Spleen (tissue), 11 donors: ENCODE data around the gene PGP. TPM values are rescaled to one million over a fixed set of nuclear protein-coding genes. Genes with fewer than 3 reads are reported as not detected.

Experiments used
- DNase-seq: peaks from one replicate; pipeline ENCODE4 v3.0.0-alpha.2; 2020
- H3K27ac ChIP-seq, 8 donors: fragments of 200-600 bp; sonication (generic) in 7 of 8; 1 replicate in 4 of 8; 2 replicates in 4 of 8; pipeline versions ENCODE4 v1.5.0 to v1.8.0; 2016 to 2021; ENCODE audit warnings: inconsistent platforms in 4 of 8, mild to moderate bottlenecking in 4 of 8, moderate library complexity in 1 of 8
- H3K27me3 ChIP-seq, 7 donors: fragments of 200-600 bp; sonication (generic) in 6 of 7; replicated peaks in 1 of 7; 1 replicate in 4 of 7; 2 replicates in 3 of 7; pipeline versions ENCODE4 v1.5.0 to v1.8.0; 2016 to 2021; ENCODE audit warnings: inconsistent platforms in 3 of 7, mild to moderate bottlenecking in 1 of 7
- H3K36me3 ChIP-seq, 6 donors: fragments of 200-600 bp; sonication (generic) in 5 of 6; 1 replicate in 4 of 6; 2 replicates in 2 of 6; pipeline versions ENCODE4 v1.5.0 to v1.8.0; 2016 to 2021; ENCODE audit warnings: inconsistent platforms in 2 of 6
- H3K4me1 ChIP-seq, 6 donors: fragments of 200-600 bp; sonication (generic) in 5 of 6; 1 replicate in 3 of 6; 2 replicates in 3 of 6; pipeline versions ENCODE4 v1.5.0 to v1.8.0; 2016 to 2021; ENCODE audit warnings: inconsistent platforms in 3 of 6
- H3K4me3 ChIP-seq, 8 donors: fragments of 200-600 bp; sonication (generic) in 7 of 8; 1 replicate in 4 of 8; 2 replicates in 4 of 8; pipeline versions ENCODE4 v1.5.0 to v1.8.0; 2016 to 2021; ENCODE audit warnings: inconsistent platforms in 4 of 8, mild to moderate bottlenecking in 4 of 8, moderate library complexity in 2 of 8
- H3K9me3 ChIP-seq, 8 donors: fragments of 200-600 bp; sonication (generic) in 7 of 8; 1 replicate in 4 of 8; 2 replicates in 4 of 8; pipeline versions ENCODE4 v1.5.0 to v1.8.0; 2016 to 2021; ENCODE audit warnings: inconsistent platforms in 4 of 8
- POLR2A ChIP-seq, 3 donors: fragments of 450-650 bp; IDR thresholded peaks; one replicate each; pipeline ENCODE4 v1.5.1; 2017; ENCODE audit warnings: antibody characterized with exemption in 3 of 3, mild to moderate bottlenecking in 1 of 3
- POLR2AphosphoS5 ChIP-seq, 3 donors: sonication (generic); formaldehyde crosslinking; IDR thresholded peaks; one replicate each; pipeline ENCODE4 v1.5.1; 2017; ENCODE audit warnings: antibody characterized with exemption in 3 of 3
- WGBS, 5 donors: extraction: QIAGEN DNeasy Blood & Tissue Kit in 3 of 5; methylation state at CpG; one replicate each; pipeline versions ENCODE4 v1.1.5 to v1.1.7; 2013 to 2018; 5-methylcytosine and 5-hydroxymethylcytosine counted together
- intact Hi-C: fragments of 100-400 bp; cut with DNase I; formaldehyde crosslinking; loops from one replicate; pipeline ENCODE4 v1.15.0; 2023; ENCODE audit warnings: low total_unique reads
- polyA plus RNA-seq, 3 donors: library from polyadenylated mRNA; stranded (reverse); fragments of 200-250 nt; gene quantifications; one replicate each; pipeline ENCODE4 v1.2.1, GENCODE V29; 2013
- total RNA-seq, 7 donors: library from RNA; depleted of rRNA in 3 of 7; stranded (reverse); fragments of >200 nt in 3 of 7; fragmentation: NEBNext Ultra II Directional in 4 of 7; extraction: Animal tissue kit (Norgen Biotek cat#: 25700) in 4 of 7; gene quantifications; one replicate each; pipeline versions ENCODE4 v1.1.0 to v1.2.1, GENCODE V29; 2016 to 2021
- TF ChIP-seq, protein P1 (sequence below), 11 experiments: fragments of 200-600 bp in 7 of 11; fragments of 450-650 bp in 4 of 11; sonication (generic) in 4 of 11; IDR thresholded peaks in 8 of 11; conservative IDR thresholded peaks in 3 of 11; 1 replicate in 7 of 11; 2 replicates in 4 of 11; pipeline versions ENCODE4 v1.4.0 to v1.8.0; 2016 to 2021; ENCODE audit warnings: antibody characterized with exemption in 11 of 11, inconsistent platforms in 4 of 11, mild to moderate bottlenecking in 1 of 11
- donor health status: healthy with polysubstance abuse.
- donor health status: DM: no; HTN: no; CAD: no; lungs with moderate emphysema.
- donor health status: DM: no; HTN: no; CAD: no.
- donor health status: Bipolar disorder and iron deficiency.
- donor health status: healthy.
- donor health status: DM: no; HTN: no; CAD: no.
- donor health status: DM: yes; HTN: yes; CAD: no.

The PGP gene
- total and polyA plus RNA-seq, 10 donors: 9.3 to 20.2 (median 13.7) TPM

DNA sequence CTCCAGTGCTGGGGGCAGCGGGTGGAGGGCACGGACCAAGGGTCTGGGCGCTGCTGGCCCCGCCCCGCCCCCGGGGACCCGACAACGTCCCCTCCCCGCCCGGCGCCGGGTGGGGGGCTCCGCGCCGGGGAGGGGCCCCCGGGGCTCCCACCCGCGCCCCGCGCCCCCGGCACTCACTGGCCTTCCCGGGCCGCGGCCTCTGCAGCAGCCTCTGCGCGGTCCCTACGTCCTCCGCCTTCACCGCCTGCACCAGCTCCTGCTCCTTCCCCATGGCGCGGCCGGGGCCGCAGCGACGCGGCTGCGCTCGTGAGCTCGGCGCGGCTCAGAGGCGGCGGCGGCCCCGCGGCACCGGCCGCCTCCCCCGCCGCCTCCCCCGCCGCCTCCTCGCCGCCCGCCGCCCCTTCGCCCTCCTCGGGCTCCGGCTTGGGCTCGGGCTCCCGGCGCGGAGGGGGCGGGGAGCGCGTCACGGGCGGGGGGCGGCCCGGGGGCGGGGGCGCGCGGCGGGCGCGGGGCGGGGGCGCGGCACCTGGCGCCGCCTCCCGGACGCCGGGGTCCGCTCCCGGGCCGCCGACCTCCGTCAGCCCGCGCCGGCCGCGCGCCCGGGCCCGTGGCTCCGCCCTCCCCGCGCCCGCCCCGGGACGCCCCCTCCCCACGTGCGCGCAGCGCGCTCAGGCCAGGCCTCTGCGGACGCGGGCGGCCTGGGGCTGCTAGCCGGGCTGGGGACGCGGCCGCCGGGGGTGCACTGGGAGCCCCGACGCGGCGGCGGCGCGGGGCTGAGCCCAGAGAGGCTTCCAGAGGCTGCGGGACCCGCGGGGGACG lies 18.3 kb downstream of the PGP start, which contains the start of gene CASKIN1:
CASKIN1 (minus strand) TSS at position 444 of the 819 bp plus-strand sequence; CDS start at position 271, 173 bp downstream.
- Histone ChIP-seq H3K27ac (no peak within 1 kb of the TSS), H3K36me3 (no peaks in the 10 kb centered on the region), H3K4me1 (peaks cover 9 to 22% (median 17%) of the 10 kb centered on the region in 6 donors), H3K9me3 (no peaks in the 10 kb centered on the region), H3K4me3 (peak within 1 kb of the TSS in 6 of 8 donors; percentile 5 to 70 (median 41)), H3K27me3 (peaks cover 9 to 67% (median 43%) of the 10 kb centered on the region in 7 donors)
- intact Hi-C loops: no loop called here
- TF ChIP-seq POLR2AphosphoS5 (IDR thresholded peaks at IDR 0.05) (no peak), POLR2A (IDR thresholded peaks at IDR 0.05) (no peak)
- TF ChIP-seq, protein P1, sequence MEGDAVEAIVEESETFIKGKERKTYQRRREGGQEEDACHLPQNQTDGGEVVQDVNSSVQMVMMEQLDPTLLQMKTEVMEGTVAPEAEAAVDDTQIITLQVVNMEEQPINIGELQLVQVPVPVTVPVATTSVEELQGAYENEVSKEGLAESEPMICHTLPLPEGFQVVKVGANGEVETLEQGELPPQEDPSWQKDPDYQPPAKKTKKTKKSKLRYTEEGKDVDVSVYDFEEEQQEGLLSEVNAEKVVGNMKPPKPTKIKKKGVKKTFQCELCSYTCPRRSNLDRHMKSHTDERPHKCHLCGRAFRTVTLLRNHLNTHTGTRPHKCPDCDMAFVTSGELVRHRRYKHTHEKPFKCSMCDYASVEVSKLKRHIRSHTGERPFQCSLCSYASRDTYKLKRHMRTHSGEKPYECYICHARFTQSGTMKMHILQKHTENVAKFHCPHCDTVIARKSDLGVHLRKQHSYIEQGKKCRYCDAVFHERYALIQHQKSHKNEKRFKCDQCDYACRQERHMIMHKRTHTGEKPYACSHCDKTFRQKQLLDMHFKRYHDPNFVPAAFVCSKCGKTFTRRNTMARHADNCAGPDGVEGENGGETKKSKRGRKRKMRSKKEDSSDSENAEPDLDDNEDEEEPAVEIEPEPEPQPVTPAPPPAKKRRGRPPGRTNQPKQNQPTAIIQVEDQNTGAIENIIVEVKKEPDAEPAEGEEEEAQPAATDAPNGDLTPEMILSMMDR (IDR thresholded peaks at IDR 0.05 in 8 of 11, conservative IDR thresholded peaks at IDR 0.05 in 3 of 11): no peak
- DNase-seq: no peak
- WGBS, 5 donors: 0 to 1% (median 1%) methylated on average over 3 to 129 of the region's 129 CpGs

GRCh38 chr16:2195322-2196161 lies 19.1 kb downstream of the PGP start:
- no peak overlapping the region for H3K27ac ChIP-seq
- 3 to 5% (median 4%) methylated on average over 5 to 49 of the region's 49 CpGs for WGBS, 5 donors
- H3K4me1 ChIP-seq: peaks cover 9 to 22% (median 17%) of the 10 kb centered on the region in 6 donors
- H3K9me3 ChIP-seq: no peaks in the 10 kb centered on the region
- H3K4me3 ChIP-seq: peak overlapping the region in 6 of 8 donors; percentile 5 to 70 (median 41)
- DNase-seq: no peak
- no peaks in the 10 kb centered on the region for H3K36me3 ChIP-seq
- peaks cover 9 to 67% (median 43%) of the 10 kb centered on the region in 7 donors for H3K27me3 ChIP-seq
- intact Hi-C loops: no loop called here
- TF ChIP-seq POLR2A (IDR thresholded peaks at IDR 0.05) (no peak), POLR2AphosphoS5 (IDR thresholded peaks at IDR 0.05) (no peak)
- TF ChIP-seq, protein P1 (IDR thresholded peaks at IDR 0.05 in 8 of 11, conservative IDR thresholded peaks at IDR 0.05 in 3 of 11): no peak

DNA sequence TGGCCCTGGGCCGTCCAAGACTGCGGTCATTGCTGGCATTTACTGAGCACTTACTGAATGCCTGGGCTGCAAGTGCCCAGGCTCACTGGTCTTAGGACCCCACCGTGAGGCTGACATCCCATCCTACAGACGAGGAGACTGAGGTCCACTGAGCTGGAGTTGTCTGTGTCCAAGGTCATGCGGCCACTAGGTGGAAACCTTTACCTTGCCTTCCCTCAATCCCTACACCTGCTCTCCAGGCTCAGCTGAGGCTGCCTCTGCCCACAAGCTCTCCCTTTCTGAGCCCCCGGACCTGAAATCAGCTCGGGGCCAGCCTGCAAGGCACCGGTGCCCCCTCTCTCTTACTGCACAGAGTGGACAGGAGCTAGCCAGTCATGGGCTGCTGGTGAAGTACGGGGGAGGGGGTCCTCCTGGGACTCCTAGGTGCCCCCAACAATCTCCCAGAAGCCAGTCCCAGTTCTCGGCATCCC lies 19.8 kb downstream of the PGP start:
- peak overlapping the region in 1 of 8 donors; percentile 70 for H3K4me3 ChIP-seq
- H3K27ac ChIP-seq: no peak overlapping the region
- TF ChIP-seq, protein P1 (IDR thresholded peaks at IDR 0.05 in 8 of 11, conservative IDR thresholded peaks at IDR 0.05 in 3 of 11): peak in 10 of 11 experiments; percentile 22 to 59 (median 50)
- TF ChIP-seq POLR2AphosphoS5 (IDR thresholded peaks at IDR 0.05): no peak
- H3K4me1 ChIP-seq: peaks cover 9 to 22% (median 17%) of the 10 kb centered on the region in 6 donors
- H3K27me3 ChIP-seq: peaks cover 9 to 64% (median 43%) of the 10 kb centered on the region in 7 donors
- WGBS, 5 donors: 11 to 25% (median 21%) methylated on average over 9 to 10 of the region's 10 CpGs
- intact Hi-C loops: no loop called here
- no peaks in the 10 kb centered on the region for H3K9me3 ChIP-seq
- no peaks in the 10 kb centered on the region for H3K36me3 ChIP-seq
- no peak for DNase-seq
